ENCODE measurements around the gene INPP4B. TPM values are rescaled to one million over a fixed set of nuclear protein-coding genes. Genes with fewer than 3 reads are reported as not detected.

Gene INPP4B
- polyA plus RNA-seq, 1 experiment, result 18.1 TPM

DNA sequence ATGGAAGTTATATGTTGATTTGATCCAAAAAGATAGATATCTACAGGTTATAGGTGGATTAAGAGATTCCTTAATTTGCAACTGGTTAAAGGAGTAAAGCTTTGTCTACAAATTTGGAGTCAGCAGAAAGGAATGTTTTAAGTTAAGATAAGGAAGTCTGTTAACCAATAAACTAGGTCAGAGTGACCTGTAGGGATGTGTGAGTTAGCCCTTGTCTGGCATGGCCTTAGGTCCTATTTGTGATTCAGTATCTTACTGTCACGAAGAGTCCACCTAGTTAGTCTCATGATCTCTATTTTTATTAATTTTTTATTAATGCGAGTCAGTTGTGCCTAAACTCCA is 230.8 kb downstream of the INPP4B start:
- TF ChIP-seq, protein P1, sequence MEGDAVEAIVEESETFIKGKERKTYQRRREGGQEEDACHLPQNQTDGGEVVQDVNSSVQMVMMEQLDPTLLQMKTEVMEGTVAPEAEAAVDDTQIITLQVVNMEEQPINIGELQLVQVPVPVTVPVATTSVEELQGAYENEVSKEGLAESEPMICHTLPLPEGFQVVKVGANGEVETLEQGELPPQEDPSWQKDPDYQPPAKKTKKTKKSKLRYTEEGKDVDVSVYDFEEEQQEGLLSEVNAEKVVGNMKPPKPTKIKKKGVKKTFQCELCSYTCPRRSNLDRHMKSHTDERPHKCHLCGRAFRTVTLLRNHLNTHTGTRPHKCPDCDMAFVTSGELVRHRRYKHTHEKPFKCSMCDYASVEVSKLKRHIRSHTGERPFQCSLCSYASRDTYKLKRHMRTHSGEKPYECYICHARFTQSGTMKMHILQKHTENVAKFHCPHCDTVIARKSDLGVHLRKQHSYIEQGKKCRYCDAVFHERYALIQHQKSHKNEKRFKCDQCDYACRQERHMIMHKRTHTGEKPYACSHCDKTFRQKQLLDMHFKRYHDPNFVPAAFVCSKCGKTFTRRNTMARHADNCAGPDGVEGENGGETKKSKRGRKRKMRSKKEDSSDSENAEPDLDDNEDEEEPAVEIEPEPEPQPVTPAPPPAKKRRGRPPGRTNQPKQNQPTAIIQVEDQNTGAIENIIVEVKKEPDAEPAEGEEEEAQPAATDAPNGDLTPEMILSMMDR (IDR thresholded peaks at IDR 0.05; ENCODE audit: insufficient read depth, low read depth, low read length), result no peak
- Histone ChIP-seq H3K4me3 (ENCODE audit: low read depth, low read length) (no peak overlapping the region), H3K36me3 (ENCODE audit: control insufficient read depth, insufficient read depth, low read length) (no peaks in the 10 kb centered on the region), H3K27me3 (ENCODE audit: control insufficient read depth, insufficient read depth, low read length) (no peaks in the 10 kb centered on the region)
- ChIA-PET CTCF (no interaction called here), POLR2A (interaction anchor here (0.6 kb wide), 1 partner anchor 250 kb away, joined by 5 read pairs; no protein-coding TSS in a partner anchor)
- DNase-seq (ENCODE audit: low read depth), result peak; percentile 41

GRCh38 chr4:142614621-142615323 is 231.3 kb downstream of the INPP4B start:
- POLR2A ChIA-PET, result interaction anchor here (0.6 kb wide), 1 partner anchor 208 kb away, joined by 3 read pairs; no protein-coding TSS in a partner anchor
- CTCF ChIA-PET, result no interaction called here
- no peaks in the 10 kb centered on the region for H3K36me3 ChIP-seq (ENCODE audit: control insufficient read depth, insufficient read depth, low read length)
- DNase-seq (ENCODE audit: low read depth), result peak; percentile 56
- H3K4me3 ChIP-seq (ENCODE audit: low read depth, low read length), result no peak overlapping the region
- no peaks in the 10 kb centered on the region for H3K27me3 ChIP-seq (ENCODE audit: control insufficient read depth, insufficient read depth, low read length)
- TF ChIP-seq, protein P1 (IDR thresholded peaks at IDR 0.05; ENCODE audit: insufficient read depth, low read depth, low read length), result no peak

GRCh38 chr4:142607976-142608375 is 238.1 kb downstream of the INPP4B start:
- Histone ChIP-seq H3K36me3 (ENCODE audit: control insufficient read depth, insufficient read depth, low read length) (no peaks in the 10 kb centered on the region), H3K27me3 (ENCODE audit: control insufficient read depth, insufficient read depth, low read length) (no peaks in the 10 kb centered on the region), H3K4me3 (ENCODE audit: low read depth, low read length) (no peak overlapping the region)
- ChIA-PET CTCF (no interaction called here), POLR2A (no interaction called here)
- DNase-seq (ENCODE audit: low read depth), result no peak
- TF ChIP-seq, protein P1 (IDR thresholded peaks at IDR 0.05; ENCODE audit: insufficient read depth, low read depth, low read length), result no peak

DNA sequence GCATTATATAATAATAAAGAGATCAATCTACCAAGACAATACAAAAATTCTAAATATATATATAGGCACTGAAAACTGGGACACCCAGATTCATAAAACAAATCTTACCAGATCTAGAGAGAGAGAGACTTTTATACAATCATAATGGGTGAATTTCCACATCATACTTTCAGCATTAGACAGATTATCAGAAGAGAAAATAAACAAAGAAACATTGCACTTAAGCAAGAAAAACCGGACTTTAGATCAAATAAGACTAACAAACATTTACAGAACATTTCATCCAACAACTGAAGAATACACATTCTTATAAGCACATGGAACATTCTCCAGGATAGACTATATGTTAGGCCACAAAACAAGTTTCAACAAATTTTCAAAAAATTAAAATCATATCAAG is 245.1 kb downstream of the INPP4B start:
- no peak overlapping the region for H3K4me3 ChIP-seq (ENCODE audit: low read depth, low read length)
- ChIA-PET CTCF (no interaction called here), POLR2A (no interaction called here)
- no peaks in the 10 kb centered on the region for H3K36me3 ChIP-seq (ENCODE audit: control insufficient read depth, insufficient read depth, low read length)
- no peaks in the 10 kb centered on the region for H3K27me3 ChIP-seq (ENCODE audit: control insufficient read depth, insufficient read depth, low read length)
- TF ChIP-seq, protein P1 (IDR thresholded peaks at IDR 0.05; ENCODE audit: insufficient read depth, low read depth, low read length), result no peak
- DNase-seq (ENCODE audit: low read depth), result no peak

DNA sequence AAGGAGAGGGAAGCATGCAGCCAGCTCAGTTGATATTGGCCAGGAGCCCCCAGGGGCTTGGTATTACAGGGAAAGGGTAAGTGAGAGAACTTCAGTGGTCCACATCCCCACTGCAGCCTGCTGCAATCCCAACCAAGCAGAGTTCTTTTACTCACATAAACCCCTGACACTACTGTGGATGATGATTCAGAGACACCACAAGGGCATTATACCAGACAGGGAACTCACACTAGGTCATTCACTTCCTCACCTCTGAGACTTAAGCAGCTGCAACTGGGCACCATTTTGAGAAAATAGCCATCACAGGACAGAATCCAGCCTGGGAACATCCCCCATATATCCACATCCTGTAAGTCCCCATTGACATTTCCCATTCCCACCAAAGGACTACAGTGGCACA is 248.0 kb downstream of the INPP4B start:
- Histone ChIP-seq H3K27me3 (ENCODE audit: control insufficient read depth, insufficient read depth, low read length) (no peaks in the 10 kb centered on the region), H3K36me3 (ENCODE audit: control insufficient read depth, insufficient read depth, low read length) (no peaks in the 10 kb centered on the region), H3K4me3 (ENCODE audit: low read depth, low read length) (no peak overlapping the region)
- CTCF ChIA-PET, result no interaction called here
- no peak for DNase-seq (ENCODE audit: low read depth)
- POLR2A ChIA-PET, result no interaction called here
- TF ChIP-seq, protein P1 (IDR thresholded peaks at IDR 0.05; ENCODE audit: insufficient read depth, low read depth, low read length), result no peak
